HG02973 (cell line): ENCODE measurements around the gene CYBC1.

ENCODE experiments used
- ATAC-seq: cut with Tn5 transposase; IDR thresholded peaks from one replicate; pipeline ENCODE4 v1.9.1; 2021; ENCODE audit warnings: moderate library complexity; ENCODE audit not compliant: unreplicated experiment

The CYBC1 gene

GRCh38 chr17:82450357-82451106 lies at the start of gene CYBC1:
TSS of gene CYBC1 (minus strand) at chr17:82450752. CDS start at chr17:82449254, 1,498 bp downstream.
- peak; percentile 57 for ATAC-seq

GRCh38 chr17:82497483-82498405 lies 47.2 kb upstream of the CYBC1 start:
- no peak for ATAC-seq

GRCh38 chr17:82496529-82497434 lies 46.2 kb upstream of the CYBC1 start:
- peak; percentile 40 for ATAC-seq

GRCh38 chr17:82495844-82496528 lies 45.4 kb upstream of the CYBC1 start:
- ATAC-seq: no peak

- peak; percentile 45 for ATAC-seq
Observed at GRCh38 chr17:82494236-82495055, 43.9 kb upstream of the CYBC1 start.

GRCh38 chr17:82493226-82493781 lies 42.8 kb upstream of the CYBC1 start:
- ATAC-seq: no peak

- ATAC-seq: no peak
Observed at GRCh38 chr17:82492643-82493225, 42.2 kb upstream of the CYBC1 start.

GRCh38 chr17:82491533-82491932 lies 41.0 kb upstream of the CYBC1 start:
- ATAC-seq: no peak

GRCh38 chr17:82491196-82491530 lies 40.6 kb upstream of the CYBC1 start:
- no peak for ATAC-seq

- no peak for ATAC-seq
Observed at GRCh38 chr17:82490512-82491195, 40.1 kb upstream of the CYBC1 start.

GRCh38 chr17:82489851-82490511 lies 39.4 kb upstream of the CYBC1 start:
- ATAC-seq: no peak

- no peak for ATAC-seq
Observed at GRCh38 chr17:82489117-82489516, 38.6 kb upstream of the CYBC1 start.

GRCh38 chr17:82487910-82488309 lies 37.4 kb upstream of the CYBC1 start:
- no peak for ATAC-seq

- ATAC-seq: no peak
Observed at GRCh38 chr17:82486231-82487094, 35.9 kb upstream of the CYBC1 start.

GRCh38 chr17:82483836-82484235 lies 33.3 kb upstream of the CYBC1 start:
- no peak for ATAC-seq

GRCh38 chr17:82483204-82483660 lies 32.7 kb upstream of the CYBC1 start:
- ATAC-seq: no peak

- ATAC-seq: no peak
Observed at GRCh38 chr17:82480318-82480717, 29.8 kb upstream of the CYBC1 start.
